CMK (cell line): Measurements from ENCODE around the gene ASXL2.
"Not testable (repeated sequence)": the region's sequence is repeated elsewhere in the genome, so short reads cannot be mapped to it uniquely, and the experiment has no call there.

ENCODE experiments used
- DNase-seq: peaks from one replicate; pipeline ENCODE4 v3.0.0-alpha.2; 2010; ENCODE audit warnings: low read depth

ASXL2 gene

DNA sequence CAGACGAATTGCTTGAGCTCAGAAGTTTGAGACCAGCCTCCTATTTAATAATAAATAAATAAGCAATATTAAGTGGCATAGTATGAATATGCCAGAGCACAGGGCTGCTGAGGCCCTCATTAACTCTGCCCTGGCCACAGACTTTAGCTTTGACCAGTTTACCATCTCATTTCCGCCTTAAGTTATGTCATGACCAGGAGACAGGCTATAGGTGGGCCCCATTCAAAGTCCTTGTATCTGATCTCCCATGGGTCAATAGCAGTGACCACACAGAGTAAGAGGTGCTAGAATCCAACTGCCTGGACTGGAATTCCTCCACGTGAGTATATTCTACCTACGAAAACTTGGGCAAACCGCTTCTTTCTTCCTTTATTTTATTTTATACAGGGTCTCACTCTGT is 13.4 kb upstream of the ASXL2 start:
- no peak for DNase-seq

DNA sequence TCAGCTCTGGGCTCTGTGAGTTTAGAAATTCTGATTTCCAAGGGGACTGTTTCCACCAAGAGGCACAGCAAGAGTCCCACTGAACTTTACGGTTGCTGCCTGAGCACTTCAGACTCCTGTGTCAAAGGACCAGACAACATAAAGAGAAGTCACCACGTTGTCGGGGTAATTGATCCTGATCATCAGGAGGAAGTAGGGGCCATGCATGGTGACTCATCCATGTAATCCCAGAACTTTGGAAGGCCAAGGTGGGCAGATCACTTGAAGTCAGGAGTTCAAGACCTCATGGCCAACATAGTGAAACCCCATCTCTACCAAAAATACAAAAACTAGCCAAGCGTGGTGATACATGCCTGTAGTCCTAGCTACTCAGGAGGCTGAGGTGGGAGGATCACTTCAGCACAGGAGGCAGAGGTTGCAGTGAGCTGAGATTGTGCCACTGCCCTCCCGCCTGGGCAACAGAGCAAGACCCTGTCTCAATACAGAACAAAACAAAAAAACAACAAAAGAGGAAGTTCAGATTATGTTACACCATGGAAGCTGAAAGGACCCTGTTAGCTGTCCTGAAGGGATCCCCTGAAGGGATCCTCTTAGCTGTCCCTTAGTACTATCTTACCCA is 9.4 kb upstream of the ASXL2 start:
- DNase-seq, result no peak

DNA sequence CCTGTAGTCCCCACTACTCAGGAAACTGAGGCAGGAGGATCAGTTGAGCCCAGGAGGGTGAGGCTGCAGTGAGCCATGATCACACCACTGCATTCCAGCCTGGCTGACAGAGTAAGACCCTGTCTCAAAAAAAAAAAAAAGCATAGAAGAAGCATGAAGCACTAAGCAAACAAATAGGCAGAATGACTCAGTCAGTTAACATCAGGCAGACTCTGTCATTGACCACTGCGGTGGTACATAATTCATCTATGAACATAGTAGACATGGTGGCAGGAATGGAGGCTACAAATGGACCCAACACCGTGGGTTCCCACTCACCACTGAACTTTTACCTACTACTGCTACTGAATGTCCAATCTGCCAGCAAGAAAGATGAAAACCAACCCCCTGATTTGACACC is 7.6 kb upstream of the ASXL2 start:
- DNase-seq, result no peak

DNA sequence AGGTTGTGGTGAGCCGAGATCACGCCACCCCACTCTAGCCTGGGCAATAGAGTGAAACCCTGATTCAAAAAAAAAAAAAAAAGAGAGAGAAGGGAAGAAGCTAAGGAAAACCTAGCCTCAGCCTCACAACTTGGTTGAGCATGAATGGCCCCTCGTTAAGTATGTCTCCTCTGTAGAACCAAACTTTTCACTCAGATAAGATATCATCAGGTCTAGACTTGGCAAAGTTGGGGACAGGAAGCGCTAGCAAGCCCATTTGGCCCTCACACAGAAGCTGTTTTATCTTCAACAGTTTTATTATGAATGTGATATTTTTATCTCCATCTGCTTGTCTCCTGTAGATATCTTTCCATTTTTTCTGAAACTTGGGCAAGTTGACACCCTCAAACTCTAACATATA is 3.5 kb upstream of the ASXL2 start:
- peak; percentile 33 for DNase-seq

DNA sequence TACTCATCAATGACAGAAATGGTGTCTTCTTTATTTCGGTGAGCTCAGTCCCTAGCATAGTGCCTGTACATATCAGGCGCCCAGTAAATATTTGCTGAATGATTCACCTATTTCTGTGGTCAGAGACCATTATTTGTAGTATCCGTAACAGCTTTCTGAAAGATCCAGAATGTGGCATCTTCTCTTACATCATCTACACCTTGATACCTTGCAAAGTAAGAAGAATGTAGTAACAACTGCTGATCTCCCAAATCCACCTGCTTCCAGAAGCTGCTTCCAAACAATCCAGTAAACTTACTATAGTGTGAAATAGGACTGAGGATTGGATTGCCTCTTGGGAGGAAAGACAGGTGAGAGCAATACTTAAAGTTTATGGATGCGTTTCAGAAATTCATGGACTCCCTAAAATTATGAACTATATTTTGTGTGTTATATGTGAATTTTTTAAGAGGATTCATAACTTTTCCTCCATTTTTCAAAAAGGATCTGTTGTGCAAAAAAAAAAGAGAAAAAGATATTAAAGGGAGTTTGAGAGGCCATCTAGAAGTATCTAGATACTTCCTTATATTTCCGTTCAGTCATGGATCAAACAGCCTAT is 945 bp upstream of the ASXL2 start:
- no peak for DNase-seq

DNA sequence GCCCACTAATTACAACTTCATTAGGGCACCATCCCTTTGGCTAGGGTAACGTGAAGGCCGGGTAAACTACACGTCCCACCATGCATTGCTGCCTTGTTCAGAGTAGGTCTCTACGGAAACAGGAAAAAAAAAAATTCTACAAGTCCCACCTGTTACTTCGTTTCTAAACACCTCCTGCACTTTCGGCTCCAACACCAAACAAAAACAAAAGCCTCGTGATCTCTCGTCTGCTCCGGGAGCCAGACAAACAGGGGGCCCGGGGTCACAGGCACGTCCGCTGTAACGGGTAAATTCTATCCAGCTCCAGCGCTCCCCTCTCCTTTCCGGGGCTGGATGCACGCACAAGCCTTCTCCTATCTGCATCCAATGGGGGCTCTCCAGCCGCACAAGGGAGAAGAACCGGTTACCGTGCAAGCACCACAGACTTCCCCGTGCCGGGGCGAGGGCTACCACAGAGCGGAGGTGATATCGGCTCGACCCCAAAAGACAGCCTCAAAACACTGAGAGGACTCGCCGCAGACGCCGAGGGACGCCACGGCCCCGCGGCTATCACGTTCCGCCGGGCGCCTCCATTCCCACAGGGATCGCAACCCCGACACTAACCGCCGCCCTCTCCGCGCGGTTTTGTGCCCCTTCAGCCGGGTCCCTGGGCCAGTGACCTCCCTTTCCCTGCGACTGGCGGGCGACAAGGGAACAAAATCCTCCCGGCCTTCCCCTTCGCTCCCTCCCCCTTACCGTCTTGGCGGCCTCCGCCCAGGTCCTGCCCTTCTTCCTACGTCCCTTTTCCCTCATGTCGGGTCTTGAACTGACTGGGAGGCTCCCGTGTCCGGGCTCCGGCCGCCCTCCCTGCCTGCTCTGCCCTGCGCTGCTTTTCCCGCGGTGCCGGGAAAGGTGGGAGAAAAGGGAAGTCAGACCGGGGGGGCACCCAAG is 591 bp downstream of the ASXL2 start:
- DNase-seq, result peak; percentile 50

DNA sequence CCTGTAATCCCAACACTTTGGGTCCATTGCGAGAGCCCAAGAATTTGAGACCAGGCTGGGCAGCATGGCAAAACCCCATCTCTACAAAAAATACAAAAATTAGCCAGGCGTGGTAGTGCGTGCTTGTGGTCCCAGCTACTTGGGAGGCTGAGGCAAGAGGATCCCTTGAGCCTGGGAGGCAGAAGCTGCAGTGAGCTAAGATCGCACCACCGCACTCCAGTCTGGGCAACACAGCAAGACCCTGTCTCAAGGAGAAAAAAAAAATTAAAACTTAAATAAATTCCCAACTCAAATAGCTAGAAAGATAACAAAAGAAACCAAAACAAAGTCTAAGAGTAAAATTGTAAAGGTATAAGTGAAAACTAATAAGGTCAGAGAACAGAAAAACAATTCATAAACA is 6.2 kb downstream of the ASXL2 start:
- no peak for DNase-seq

DNA sequence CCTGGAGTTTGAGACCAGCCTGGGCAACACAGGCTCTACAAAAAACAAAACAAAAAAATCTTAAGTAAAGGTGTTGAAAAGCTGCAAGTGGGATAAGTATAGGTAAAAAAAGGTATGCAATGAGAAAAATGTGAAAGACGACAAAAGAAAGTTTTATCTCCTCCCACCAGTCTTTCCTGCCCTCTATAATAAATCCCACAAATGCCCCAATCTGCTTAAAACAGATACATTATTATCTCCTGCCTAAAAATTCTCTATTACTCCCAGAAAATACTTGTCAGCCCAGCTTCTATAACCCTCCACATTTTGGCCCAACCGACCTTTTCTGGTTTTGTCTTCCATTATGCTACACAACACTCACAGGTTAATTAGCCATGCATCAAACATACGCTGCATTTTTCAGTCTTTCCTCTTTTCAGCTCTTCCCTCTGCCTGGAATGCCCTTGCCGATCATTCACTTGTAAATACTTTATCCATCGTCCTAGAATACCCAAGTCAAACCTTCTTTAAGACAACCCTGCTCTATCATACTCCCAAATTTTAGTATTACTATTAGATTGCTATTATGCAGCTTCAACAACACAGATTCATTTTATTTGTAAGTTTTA is 10.8 kb downstream of the ASXL2 start:
- DNase-seq, result no peak

DNA sequence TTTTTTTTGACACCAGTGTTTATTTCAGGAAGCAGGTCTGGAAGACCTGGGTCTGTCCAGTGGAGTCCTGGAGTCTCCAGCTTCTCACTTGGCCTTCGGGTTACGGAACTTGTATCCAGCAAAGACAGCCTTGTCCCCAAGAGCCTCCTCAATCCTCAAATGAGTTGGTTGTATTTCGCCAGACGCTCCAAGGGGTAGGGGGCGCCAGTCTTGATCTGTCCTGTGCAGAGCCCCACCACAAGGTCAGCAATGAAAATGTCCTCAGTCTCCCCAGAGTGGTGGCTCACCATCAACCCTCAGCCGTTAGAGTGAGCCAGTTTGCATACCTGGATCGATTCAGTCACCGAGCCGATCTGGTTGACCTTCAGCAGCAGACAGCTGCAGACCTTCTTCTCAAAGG is 21.9 kb downstream of the ASXL2 start:
- no peak for DNase-seq

DNA sequence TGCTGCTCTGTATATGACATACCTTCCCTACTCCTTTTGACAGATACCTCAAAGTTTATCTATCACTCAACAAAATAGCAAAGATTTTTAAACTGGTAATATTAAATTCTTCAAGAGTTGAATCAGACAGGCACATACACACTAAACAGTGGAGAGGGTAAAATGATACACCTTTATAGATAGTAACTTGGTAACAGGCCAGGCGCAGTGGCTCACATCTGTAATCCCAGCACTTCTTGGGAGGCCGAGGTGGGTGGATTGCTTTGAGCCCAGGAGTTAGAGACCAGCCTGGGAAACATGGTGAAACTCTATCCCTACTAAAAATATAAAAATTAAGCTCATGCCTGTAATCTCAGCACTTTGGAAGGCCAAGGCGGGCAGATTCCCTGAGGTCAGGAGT is 23.2 kb downstream of the ASXL2 start:
- DNase-seq, result no peak

DNA sequence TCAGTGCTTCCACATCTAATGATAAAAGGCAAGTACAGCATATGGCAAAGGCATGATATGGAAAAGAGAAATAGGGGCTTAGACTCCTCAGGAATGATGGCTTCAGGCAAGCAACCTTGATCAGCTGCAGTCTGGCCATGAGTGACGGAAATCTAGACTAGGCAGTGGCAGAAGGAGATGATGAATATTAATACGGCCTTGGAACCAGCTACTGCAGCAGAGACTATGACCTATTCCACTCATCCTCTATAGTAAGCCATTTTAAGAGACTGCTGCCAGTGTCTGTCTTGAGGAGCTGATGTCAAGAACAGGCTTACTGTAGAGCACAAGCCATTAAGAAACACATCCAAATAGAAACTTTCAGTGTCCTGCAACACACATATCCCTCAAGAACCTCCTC is 23.7 kb downstream of the ASXL2 start:
- no peak for DNase-seq

DNA sequence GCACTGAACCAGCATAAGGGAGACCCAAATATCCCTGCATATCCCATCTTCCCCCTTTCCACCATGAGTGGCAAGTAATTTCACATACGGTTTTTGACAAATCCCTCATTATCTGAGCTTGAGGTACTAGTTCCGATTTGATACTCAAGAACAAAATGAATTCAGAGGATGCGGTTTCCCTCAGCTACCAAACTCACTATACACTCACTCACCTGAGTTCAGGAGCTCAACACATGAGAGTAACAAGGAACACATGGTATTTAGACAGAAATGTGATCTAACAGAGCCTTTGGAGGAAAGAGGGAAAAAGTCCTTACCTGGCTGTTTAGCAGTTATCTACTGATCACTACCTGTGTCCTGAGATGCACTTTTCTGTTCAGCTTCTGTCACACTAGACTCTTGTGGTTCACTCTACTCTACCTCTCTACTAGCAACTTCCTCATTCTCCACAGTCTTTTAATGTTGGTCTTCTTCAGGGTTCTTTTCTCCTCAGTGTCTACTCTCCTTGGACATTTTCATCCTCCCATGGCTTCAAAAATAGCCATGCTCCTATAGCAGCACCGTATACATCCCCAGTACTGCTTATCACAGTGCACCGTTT is 25.1 kb downstream of the ASXL2 start:
- no peak for DNase-seq

DNA sequence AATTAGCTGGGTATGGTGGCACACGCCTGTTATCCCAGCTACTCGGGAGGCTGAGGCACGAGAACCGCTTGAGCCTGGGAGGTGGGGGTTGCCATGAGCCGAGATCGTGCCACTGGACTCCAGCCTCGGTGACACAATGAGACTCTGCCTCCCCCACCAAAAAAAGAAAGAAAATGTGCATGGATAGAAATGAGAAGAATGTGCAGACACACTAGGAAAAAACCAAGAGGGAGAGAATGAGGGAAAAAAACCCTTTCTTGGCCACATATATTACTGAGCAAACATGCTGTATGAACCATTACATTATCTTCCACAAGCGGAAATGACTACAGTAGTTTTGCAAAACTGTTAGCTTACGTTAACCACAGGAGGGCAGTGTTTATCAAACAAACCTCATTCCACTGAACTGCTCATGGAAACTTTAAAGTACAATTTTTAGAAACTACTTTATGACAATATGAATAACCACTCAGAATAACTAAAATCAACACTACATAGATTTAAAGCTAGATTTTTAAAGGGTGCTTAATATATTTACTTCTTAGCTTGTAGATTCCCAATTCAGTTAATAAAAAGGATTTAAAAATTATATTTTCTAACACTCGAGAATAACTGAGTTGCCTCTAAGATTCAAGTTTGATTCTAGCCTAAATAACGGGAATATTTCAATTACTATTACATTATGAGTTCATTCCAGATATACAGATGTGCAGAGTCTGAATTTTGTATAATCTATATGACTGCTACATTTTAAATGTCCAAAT is 26.4 kb downstream of the ASXL2 start:
- DNase-seq, result peak; percentile 56

DNA sequence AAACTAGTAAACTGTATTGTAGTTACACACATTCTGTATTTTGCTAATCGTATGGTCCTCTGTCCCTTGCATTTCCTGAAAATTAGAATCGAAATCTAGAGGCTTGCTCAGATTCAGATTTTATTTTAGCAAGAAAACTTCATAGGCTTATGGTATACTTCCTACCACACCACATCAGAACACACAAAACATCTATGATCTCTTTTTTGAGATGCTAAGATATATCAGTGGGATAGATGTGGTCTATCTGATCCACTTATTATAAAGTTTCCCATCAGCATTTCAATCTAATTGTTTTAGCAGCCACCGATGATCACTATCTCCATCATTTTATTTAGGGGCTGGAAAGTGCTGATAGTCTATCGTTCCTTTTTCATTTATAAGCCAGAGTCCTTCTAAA is 27.9 kb downstream of the ASXL2 start:
- not testable (repeated sequence) for DNase-seq

DNA sequence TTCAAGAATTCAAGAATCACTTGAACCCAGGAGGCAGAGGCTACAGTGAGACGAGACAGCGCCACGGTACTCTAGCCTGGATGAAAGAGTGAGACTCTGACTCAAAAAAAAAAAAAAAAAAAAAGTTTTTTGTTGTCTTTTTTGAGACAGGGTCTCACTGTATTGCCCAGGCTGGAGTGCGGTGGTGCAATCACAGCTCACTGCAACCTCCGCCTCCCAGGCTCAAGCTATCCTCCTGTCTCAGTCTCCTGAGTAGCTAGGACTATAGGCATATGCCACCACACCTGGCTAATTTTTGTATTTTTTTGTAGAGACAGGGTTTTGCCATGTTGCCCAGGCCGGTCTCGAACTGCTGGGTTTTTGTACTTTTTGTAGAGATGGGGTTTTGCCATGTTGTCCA is 28.9 kb downstream of the ASXL2 start:
- not testable (repeated sequence) for DNase-seq

DNA sequence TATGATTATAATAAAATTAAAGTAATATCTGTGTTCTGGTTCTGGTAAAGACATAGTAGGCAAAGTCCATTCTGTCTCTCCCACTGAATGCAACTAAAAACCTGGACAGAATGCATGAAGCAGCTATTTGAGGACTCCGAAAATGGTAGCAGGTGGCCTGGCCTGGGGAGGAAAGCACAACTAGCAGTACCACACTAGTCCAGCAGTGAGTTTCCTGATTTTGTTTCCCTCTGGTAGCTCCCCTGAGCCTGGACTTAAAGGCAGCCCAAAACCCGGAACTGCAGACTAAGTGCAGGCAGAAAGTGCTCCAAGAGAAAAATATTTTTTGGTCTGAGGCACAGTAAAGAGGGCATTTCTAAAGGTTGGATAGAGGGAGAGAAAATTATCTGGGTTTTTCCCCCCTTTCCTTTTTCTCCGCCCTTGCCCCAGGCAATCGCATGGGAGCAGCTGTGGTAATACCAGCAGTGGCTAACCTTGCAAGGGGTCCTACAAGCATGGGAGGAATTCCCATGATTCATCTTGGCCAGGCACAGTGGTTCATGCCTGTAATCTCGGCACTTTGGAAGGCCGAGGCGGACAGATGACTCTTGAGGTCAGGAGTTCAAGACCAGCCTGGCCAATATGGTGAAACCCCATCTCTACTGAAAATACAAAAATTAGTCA is 32.3 kb downstream of the ASXL2 start:
- DNase-seq, result no peak

DNA sequence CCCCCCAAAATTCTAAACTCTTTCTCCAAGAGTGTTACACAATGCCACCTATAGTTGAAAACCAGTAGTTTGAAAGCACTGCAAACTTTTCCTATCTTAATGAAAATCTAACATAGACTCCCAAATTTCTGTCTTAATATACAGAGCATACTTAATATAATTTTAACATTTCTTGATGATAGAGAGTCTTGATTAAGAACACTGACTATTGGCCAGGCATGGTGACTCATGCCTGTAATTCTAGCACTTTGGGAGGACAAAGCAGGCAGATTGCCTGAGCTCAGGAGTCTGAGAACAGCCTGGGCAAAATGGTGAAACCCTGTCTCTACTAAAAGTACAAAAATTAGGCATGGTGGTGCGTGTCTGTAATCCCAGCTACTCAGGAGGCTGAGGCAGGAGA is 34.2 kb downstream of the ASXL2 start:
- no peak for DNase-seq

DNA sequence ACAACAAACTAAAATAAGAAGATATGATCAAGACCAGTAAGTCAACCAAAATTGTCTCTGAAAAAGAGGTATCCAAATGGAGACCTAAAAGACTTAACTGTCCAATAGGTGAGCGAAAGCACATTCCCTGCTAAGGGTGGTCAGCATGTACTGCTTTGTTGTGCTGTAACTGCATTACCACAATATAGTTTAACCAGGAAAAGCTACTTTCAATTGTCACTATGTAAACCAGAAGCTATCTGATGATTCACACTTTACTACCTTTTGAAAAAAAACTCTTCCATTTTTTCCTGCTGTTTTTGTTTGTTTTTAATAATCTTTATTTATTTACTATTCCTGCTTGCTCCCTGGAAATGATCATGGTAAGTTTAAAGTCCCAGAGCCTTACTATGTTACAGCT is 36.1 kb downstream of the ASXL2 start:
- DNase-seq, result no peak

DNA sequence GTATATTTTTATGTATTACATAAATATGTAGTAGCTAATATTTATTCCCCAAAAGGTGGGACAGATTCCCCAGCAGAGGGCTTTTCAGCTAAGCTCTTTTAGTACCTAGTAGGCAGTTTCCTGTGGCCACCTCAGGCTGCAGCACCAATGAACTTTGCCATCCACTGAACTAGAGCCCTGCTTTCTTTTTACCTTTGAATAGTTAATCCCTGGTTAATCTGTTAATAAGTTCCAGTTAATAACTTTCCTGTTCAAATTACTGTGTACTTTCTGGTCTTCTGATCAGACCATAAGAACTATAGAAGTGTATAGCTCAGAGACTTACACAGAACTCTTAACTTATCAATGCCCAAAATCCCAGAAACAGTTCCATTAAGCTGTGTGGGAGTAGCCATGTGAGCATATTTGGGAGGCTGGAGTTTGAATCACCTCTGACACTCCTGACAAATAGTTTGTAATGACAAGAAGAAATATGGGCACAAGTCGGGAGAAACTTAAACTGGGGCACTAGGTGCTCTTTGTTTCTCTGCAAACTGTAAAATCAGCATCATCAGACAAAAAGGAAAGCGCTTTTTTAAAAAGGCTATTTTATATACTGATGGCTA is 40.0 kb downstream of the ASXL2 start:
- DNase-seq, result no peak

DNA sequence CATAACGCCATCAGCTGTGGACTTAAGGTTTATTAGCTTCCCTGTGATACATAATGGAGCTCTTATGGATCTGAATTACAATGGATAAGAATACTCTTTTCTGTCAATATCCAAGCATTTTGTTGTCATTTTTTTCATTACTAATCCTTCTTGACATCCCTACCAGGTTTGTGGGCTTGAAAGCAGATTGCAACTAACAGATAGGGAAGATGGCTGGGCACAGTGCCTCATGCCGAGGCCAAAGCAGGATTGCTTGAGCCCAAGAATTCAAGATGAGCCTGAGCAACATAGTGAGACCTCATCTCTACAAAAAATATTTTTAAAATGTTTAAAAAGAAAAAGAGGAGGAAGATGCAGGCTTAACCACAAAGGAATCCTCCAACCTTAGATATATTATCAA is 42.4 kb downstream of the ASXL2 start:
- peak; percentile 39 for DNase-seq

DNA sequence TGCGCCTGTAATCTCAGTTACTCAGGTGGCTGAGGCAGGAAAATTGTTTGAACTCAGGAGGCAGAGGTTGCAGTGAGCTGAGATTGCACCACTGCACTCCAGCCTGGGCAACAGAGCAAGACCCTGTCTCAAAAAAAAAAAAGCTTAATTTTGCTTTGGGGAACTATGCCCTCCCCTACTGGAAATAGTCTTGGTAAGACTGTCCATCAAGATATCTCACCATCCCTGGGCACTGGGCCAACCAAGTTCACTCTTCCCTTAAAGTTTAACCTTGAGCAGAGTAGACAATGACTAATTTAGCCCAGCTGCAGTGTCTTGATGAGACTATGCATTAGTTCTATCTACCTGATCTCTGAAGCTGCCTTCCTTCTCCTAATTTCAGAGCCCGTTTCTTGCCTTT is 44.7 kb downstream of the ASXL2 start:
- DNase-seq, result no peak
